Smooth muscle cell (in vitro differentiated cells): ENCODE results near the gene COL6A2. TPM values are rescaled to one million over a fixed set of nuclear protein-coding genes. Genes with fewer than 3 reads are reported as not detected.

Source experiments
- DNase-seq: peaks from one replicate; lab custom pipeline; 2025; ENCODE audit not compliant: unreplicated experiment; lab: John Stamatoyannopoulos, UW
- H2AFZ ChIP-seq: fragments of 200-600 bp; sonication (generic); 2 replicates; pipeline ENCODE4 v1.6.0; 2016; ENCODE audit warnings: antibody characterized with exemption, low read depth, mild to moderate bottlenecking
- H3F3A ChIP-seq: fragments of 200-600 bp; sonication (generic); 2 replicates; pipeline ENCODE4 v1.6.0; 2017; ENCODE audit warnings: antibody characterized with exemption, low read depth
- H3K27ac ChIP-seq: fragments of 200-600 bp; sonication (generic); 2 replicates; pipeline ENCODE4 v1.5.1; 2016; ENCODE audit warnings: low read depth, mild to moderate bottlenecking
- H3K27me3 ChIP-seq: fragments of 200-600 bp; sonication (generic); 2 replicates; pipeline ENCODE4 v1.6.1; 2016; ENCODE audit warnings: low read depth, mild to moderate bottlenecking
- H3K36me3 ChIP-seq: fragments of 200-600 bp; sonication (generic); 2 replicates; pipeline ENCODE4 v1.5.1; 2016; ENCODE audit warnings: low read depth
- H3K4me1 ChIP-seq: fragments of 200-600 bp; sonication (generic); 2 replicates; pipeline ENCODE4 v1.5.1; 2016; ENCODE audit warnings: low read depth
- H3K4me2 ChIP-seq: fragments of 200-600 bp; sonication (generic); 2 replicates; pipeline ENCODE4 v1.6.0; 2016; ENCODE audit warnings: mild to moderate bottlenecking
- H3K4me3 ChIP-seq: fragments of 200-600 bp; sonication (generic); 2 replicates; pipeline ENCODE4 v1.5.1; 2016; ENCODE audit warnings: mild to moderate bottlenecking
- H3K79me2 ChIP-seq: fragments of 200-600 bp; sonication (generic); 2 replicates; pipeline ENCODE4 v1.6.0; 2016; ENCODE audit warnings: low read depth, mild to moderate bottlenecking
- H3K9ac ChIP-seq: fragments of 200-600 bp; sonication (generic); 2 replicates; pipeline ENCODE4 v1.6.0; 2016; ENCODE audit warnings: low read depth
- H3K9me3 ChIP-seq: fragments of 200-600 bp; sonication (generic); replicated peaks from 2 replicates; pipeline ENCODE4 v1.5.1; 2016; ENCODE audit warnings: low read depth
- H4K20me1 ChIP-seq: fragments of 200-600 bp; sonication (generic); 2 replicates; pipeline ENCODE4 v1.6.0; 2016; ENCODE audit warnings: low read depth
- CTCF ChIP-seq: fragments of 200-600 bp; sonication (generic); IDR thresholded peaks from 2 replicates; pipeline ENCODE4 v1.5.1; 2017; ENCODE audit warnings: borderline replicate concordance, mild to moderate bottlenecking, antibody characterized with exemption; ENCODE audit not compliant: insufficient read depth, poor library complexity, severe bottlenecking
- WGBS: methylation state at CpG from one replicate; pipeline ENCODE4 v1.1.7; 2016; ENCODE audit warnings: low lambda C conversion rate; 5-methylcytosine and 5-hydroxymethylcytosine counted together
- polyA plus RNA-seq: library from polyadenylated mRNA; unstranded; fragments of >200 nt; fragmentation: Nextera tagmentation; extraction: Ambion mirVana; gene quantifications from 2 replicates; pipeline ENCODE4 v1.2.1, GENCODE V29; 2016
- total RNA-seq: library from RNA; depleted of rRNA; stranded (reverse); fragments of >200 nt; gene quantifications from 2 replicates; pipeline ENCODE4 v1.2.3, GENCODE V29; 2014

Gene COL6A2
- total and polyA plus RNA-seq, 2 experiments from 2014 or later = 1,570 to 4,089 TPM

DNA sequence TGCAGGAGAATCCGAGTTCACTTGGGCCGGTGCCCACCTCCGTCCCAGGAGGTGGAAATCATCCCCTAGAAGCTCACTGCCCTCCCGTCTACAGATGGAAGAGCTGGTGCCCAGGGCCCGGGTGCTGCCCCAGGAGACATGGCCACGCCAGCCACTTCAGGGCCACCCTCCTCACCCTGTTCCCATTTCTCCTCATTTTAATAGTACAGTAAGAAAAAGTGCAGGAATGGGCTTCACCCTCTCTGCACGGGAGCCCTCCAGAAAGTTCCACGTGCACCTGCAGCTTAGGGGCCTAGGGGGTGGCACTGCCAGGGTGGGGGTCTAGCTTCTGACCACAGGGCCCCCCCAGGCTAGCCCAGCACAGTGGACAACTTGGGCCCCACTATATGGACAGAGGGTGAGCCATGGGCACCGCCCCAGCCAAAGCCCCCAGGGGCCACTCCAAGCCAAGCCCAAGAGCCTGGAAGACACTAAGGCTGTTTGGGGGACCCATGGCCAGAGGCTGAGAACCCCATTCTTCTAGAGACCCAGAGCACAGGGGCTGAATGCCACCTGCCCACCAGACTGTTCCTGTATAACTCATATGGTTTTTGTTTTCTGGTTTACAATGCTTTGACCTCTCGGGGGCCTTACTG, 60.9 kb downstream of the COL6A2 start:
- Histone ChIP-seq H3F3A (no peaks in the 10 kb centered on the region), H3K79me2 (no peaks in the 10 kb centered on the region), H3K27ac (no peak overlapping the region), H2AFZ (no peak overlapping the region), H3K9me3 (no peaks in the 10 kb centered on the region), H3K4me2 (no peak overlapping the region), H3K27me3 (no peaks in the 10 kb centered on the region), H4K20me1 (no peaks in the 10 kb centered on the region), H3K9ac (no peak overlapping the region), H3K4me1 (no peaks in the 10 kb centered on the region), H3K36me3 (no peaks in the 10 kb centered on the region), H3K4me3 (no peak overlapping the region)
- TF ChIP-seq CTCF = no peak
- WGBS = 93% methylated on average over 10 of the region's 10 CpGs
- no peak for DNase-seq

GRCh38 chr21:46159390-46159789, 61.5 kb downstream of the COL6A2 start:
- Histone ChIP-seq H3K79me2 (no peaks in the 10 kb centered on the region), H3K27me3 (no peaks in the 10 kb centered on the region), H3K4me1 (no peaks in the 10 kb centered on the region), H3K9ac (no peak overlapping the region), H3K4me3 (no peak overlapping the region), H3K9me3 (no peaks in the 10 kb centered on the region), H4K20me1 (no peaks in the 10 kb centered on the region), H3K27ac (no peak overlapping the region), H2AFZ (no peak overlapping the region), H3K36me3 (no peaks in the 10 kb centered on the region), H3K4me2 (no peak overlapping the region), H3F3A (no peaks in the 10 kb centered on the region)
- DNase-seq = no peak
- TF ChIP-seq CTCF = no peak
- 94% methylated on average over 12 of the region's 12 CpGs for WGBS

DNA sequence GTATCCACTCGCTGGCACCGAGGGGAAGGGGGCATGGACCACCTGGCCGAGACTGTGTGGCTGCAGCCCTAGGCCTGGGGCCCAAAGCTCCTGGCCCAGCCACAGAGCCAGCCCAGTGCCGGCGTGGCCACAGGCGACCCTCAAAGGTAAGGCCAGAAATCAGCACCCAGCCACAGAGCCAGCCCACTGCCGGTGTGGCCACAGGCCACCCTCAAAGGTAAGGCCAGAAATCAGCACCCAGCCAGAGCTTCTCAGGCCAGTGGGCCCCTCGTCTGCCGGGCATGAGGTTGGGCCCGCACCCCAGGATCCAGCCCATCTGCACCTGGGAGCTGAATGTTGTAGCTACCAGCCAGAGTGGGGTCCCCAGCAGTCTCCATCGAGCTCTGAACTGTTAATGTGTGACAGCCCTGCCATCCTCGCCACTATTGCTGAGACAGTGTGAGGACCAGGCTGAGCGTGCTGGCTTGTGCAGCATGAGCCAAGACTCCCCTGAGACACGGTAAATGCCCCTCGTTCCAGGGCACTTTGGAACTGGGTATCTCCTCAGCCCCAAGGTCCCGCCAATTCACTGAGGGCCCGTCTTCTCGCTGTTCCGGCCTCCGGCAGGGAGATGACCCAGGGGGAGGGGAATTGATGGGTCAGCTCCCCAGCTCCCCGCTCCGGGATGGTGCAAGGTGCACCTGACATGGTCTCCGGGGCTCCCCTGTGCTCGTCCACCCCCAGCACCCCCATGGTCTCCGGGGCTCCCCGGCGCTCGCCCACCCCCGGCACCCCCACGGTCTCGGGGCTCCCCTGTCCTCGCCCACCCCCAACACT, 62.1 kb downstream of the COL6A2 start:
- 97% methylated on average over 25 of the region's 32 CpGs for WGBS
- H3F3A ChIP-seq = no peaks in the 10 kb centered on the region
- H3K4me2 ChIP-seq = no peak overlapping the region
- H3K9me3 ChIP-seq = no peaks in the 10 kb centered on the region
- no peaks in the 10 kb centered on the region for H3K79me2 ChIP-seq
- no peak overlapping the region for H3K27ac ChIP-seq
- no peaks in the 10 kb centered on the region for H3K36me3 ChIP-seq
- H3K9ac ChIP-seq = no peak overlapping the region
- H3K27me3 ChIP-seq = no peaks in the 10 kb centered on the region
- DNase-seq = no peak
- no peak overlapping the region for H2AFZ ChIP-seq
- no peaks in the 10 kb centered on the region for H4K20me1 ChIP-seq
- no peak for TF ChIP-seq CTCF
- H3K4me1 ChIP-seq = no peaks in the 10 kb centered on the region
- no peak overlapping the region for H3K4me3 ChIP-seq

- Histone ChIP-seq H3K4me3 (no peak overlapping the region), H3K9ac (no peak overlapping the region), H2AFZ (no peak overlapping the region), H3K79me2 (no peaks in the 10 kb centered on the region), H3K4me2 (no peak overlapping the region), H3K9me3 (no peaks in the 10 kb centered on the region), H3F3A (no peaks in the 10 kb centered on the region), H3K4me1 (no peaks in the 10 kb centered on the region), H3K36me3 (no peaks in the 10 kb centered on the region), H4K20me1 (no peaks in the 10 kb centered on the region), H3K27ac (no peak overlapping the region), H3K27me3 (no peaks in the 10 kb centered on the region)
- no peak for TF ChIP-seq CTCF
- 100% methylated on average over 8 of the region's 22 CpGs for WGBS
- no peak for DNase-seq
Observed at GRCh38 chr21:46160657-46160906, 62.7 kb downstream of the COL6A2 start.
